Hepatocyte (in vitro differentiated cells): ENCODE data around the gene KCNH3. TPM values are rescaled to one million over a fixed set of nuclear protein-coding genes. Genes with fewer than 3 reads are reported as not detected.
A peak's percentile ranks its signal among the peaks of the same experiment; 100 is the strongest.

ENCODE experiments used
- DNase-seq: peaks from one replicate; pipeline ENCODE4 v3.0.0-alpha.2; 2016; ENCODE audit warnings: low spot score
- H2AFZ ChIP-seq: fragments of 200-600 bp; sonication (generic); 2 replicates; pipeline ENCODE4 v1.6.0; 2016; ENCODE audit warnings: antibody characterized with exemption, mild to moderate bottlenecking
- H3K27ac ChIP-seq: fragments of 200-600 bp; sonication (generic); 2 replicates; pipeline ENCODE4 v1.5.1; 2016; ENCODE audit warnings: mild to moderate bottlenecking
- H3K27me3 ChIP-seq: fragments of 200-600 bp; sonication (generic); 2 replicates; pipeline ENCODE4 v1.6.1; 2016
- H3K36me3 ChIP-seq: fragments of 200-600 bp; sonication (generic); replicated peaks from 2 replicates; pipeline ENCODE4 v1.5.1; 2016; ENCODE audit warnings: low read depth; ENCODE audit not compliant: insufficient read depth
- H3K4me1 ChIP-seq: fragments of 200-600 bp; sonication (generic); 2 replicates; pipeline ENCODE4 v1.5.1; 2016; ENCODE audit warnings: mild to moderate bottlenecking, moderate library complexity; ENCODE audit not compliant: insufficient read depth
- H3K4me2 ChIP-seq: fragments of 200-600 bp; sonication (generic); 2 replicates; pipeline ENCODE4 v1.6.0; 2016
- H3K4me3 ChIP-seq: fragments of 200-600 bp; sonication (generic); 2 replicates; pipeline ENCODE4 v1.5.1; 2016; ENCODE audit warnings: mild to moderate bottlenecking
- H3K79me2 ChIP-seq: fragments of 200-600 bp; sonication (generic); 2 replicates; pipeline ENCODE4 v1.6.0; 2017; ENCODE audit warnings: mild to moderate bottlenecking
- H3K9me2 ChIP-seq: fragments of 200-600 bp; sonication (generic); replicated peaks from 2 replicates; pipeline ENCODE4 v1.6.0; 2017; ENCODE audit warnings: mild to moderate bottlenecking; ENCODE audit not compliant: insufficient read depth
- H3K9me3 ChIP-seq: fragments of 200-600 bp; sonication (generic); 2 replicates; pipeline ENCODE4 v1.5.1; 2016; ENCODE audit warnings: low read depth, mild to moderate bottlenecking
- H4K20me1 ChIP-seq: fragments of 200-600 bp; sonication (generic); 2 replicates; pipeline ENCODE4 v1.6.0; 2016; ENCODE audit warnings: mild to moderate bottlenecking; ENCODE audit not compliant: insufficient read depth, poor library complexity, severe bottlenecking
- EZH2 ChIP-seq: fragments of 200-600 bp; sonication (generic); IDR thresholded peaks from 2 replicates; pipeline ENCODE4 v1.6.1; 2016; ENCODE audit warnings: antibody characterized with exemption, mild to moderate bottlenecking, borderline replicate concordance
- EZH2phosphoT487 ChIP-seq: fragments of 200-600 bp; sonication (generic); IDR thresholded peaks from one replicate; pipeline ENCODE4 v1.6.1; 2018; ENCODE audit warnings: antibody characterized with exemption, mild to moderate bottlenecking, low read depth, moderate library complexity; ENCODE audit not compliant: unreplicated experiment, severe bottlenecking
- WGBS: methylation state at CpG from one replicate; pipeline ENCODE4 v1.1.6; 2016; ENCODE audit warnings: low lambda C conversion rate; ENCODE audit errors: missing lambda C conversion rate; 5-methylcytosine and 5-hydroxymethylcytosine counted together
- polyA plus RNA-seq: library from polyadenylated mRNA; unstranded; fragments of >200 nt; fragmentation: Nextera tagmentation; extraction: Ambion mirVana; gene quantifications from 2 replicates; pipeline ENCODE4 v1.2.1, GENCODE V29; 2016
- total RNA-seq: library from RNA; depleted of rRNA; stranded (reverse); fragments of >200 nt; gene quantifications from 2 replicates; pipeline ENCODE4 v1.2.3, GENCODE V29; 2014
- TF ChIP-seq, protein P1 (sequence below): fragments of 200-600 bp; sonication (generic); IDR thresholded peaks from 2 replicates; pipeline ENCODE4 v1.5.1; 2016; ENCODE audit warnings: antibody characterized with exemption, mild to moderate bottlenecking; ENCODE audit not compliant: poor library complexity

KCNH3 gene
- total and polyA plus RNA-seq, 2 experiments from 2014 or later = 0.30 to 1.1 TPM

DNA sequence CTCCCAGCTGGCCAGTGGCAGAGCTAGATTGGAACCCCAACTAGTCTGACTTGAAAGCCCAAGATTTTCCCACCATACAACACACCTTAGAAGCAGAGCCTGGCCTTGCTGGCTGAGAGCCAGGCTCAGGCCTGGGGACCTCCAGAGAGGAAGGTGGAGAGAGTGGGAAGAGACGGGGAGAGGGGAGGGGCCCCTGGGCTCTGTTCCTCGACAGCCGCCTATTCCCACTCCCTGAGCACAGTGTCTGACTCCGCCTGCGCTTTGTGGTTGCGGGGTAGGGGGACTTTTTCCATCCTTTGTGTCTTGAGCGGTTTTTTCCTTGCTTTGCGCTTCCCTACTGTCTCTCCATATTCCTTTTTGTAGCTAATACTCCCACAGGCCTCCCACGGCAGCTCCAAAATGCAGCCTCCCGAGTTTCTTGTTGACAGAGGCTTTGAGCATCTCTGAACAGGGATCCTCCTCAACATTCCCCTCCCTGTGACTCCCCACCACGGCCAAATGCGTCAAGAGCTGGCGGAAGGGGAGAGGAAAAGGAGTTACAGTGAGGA is 4.0 kb upstream of the KCNH3 start:
- Histone ChIP-seq H3K27ac (no peak overlapping the region), H3K27me3 (peaks cover 40% of the 10 kb centered on the region), H3K9me2 (no peaks in the 10 kb centered on the region)

DNA sequence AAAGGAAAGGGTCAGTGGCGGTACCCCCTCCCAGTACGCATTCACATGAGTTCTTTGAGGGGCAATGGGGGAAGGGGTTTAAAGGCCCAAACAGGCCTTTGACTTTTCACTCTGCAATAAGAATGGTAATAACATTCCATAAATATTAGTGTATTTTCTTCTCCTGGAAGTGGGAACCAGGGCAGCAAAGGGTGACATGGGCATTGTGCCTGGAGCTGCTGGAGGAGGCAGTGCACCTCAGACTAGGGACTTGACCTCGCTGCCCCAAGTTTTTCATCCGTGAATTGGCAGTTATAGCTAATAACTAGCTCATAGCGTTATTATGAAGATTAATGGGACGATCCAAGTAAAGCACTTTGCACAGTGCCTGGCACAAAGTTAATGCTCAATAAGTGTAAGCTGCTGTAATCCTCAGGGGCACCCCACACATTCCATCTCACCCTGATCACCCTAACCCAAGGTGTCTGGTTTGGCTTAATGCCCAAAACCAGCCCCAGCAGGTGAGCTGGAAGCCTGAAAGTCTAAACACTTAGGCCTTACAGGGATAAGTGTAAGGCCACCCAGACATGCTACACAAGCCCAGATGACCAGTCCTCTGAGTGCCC is 2.8 kb upstream of the KCNH3 start:
- Histone ChIP-seq H3K9me3 (no peaks in the 10 kb centered on the region), H4K20me1 (no peaks in the 10 kb centered on the region), H3K36me3 (no peaks in the 10 kb centered on the region), H3K4me2 (no peak overlapping the region), H3K79me2 (no peaks in the 10 kb centered on the region), H2AFZ (no peak overlapping the region), H3K4me3 (no peak overlapping the region), H3K27me3 (peaks cover 51% of the 10 kb centered on the region), H3K27ac (no peak overlapping the region), H3K9me2 (no peaks in the 10 kb centered on the region), H3K4me1 (peaks cover 15% of the 10 kb centered on the region)
- TF ChIP-seq EZH2 = no peak
- TF ChIP-seq EZH2phosphoT487 = no peak
- TF ChIP-seq, protein P1, sequence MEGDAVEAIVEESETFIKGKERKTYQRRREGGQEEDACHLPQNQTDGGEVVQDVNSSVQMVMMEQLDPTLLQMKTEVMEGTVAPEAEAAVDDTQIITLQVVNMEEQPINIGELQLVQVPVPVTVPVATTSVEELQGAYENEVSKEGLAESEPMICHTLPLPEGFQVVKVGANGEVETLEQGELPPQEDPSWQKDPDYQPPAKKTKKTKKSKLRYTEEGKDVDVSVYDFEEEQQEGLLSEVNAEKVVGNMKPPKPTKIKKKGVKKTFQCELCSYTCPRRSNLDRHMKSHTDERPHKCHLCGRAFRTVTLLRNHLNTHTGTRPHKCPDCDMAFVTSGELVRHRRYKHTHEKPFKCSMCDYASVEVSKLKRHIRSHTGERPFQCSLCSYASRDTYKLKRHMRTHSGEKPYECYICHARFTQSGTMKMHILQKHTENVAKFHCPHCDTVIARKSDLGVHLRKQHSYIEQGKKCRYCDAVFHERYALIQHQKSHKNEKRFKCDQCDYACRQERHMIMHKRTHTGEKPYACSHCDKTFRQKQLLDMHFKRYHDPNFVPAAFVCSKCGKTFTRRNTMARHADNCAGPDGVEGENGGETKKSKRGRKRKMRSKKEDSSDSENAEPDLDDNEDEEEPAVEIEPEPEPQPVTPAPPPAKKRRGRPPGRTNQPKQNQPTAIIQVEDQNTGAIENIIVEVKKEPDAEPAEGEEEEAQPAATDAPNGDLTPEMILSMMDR = no peak
- 87% methylated on average over 6 of the region's 6 CpGs for WGBS
- no peak for DNase-seq

More for the DNA sequence above, 4.0 kb upstream of the KCNH3 start:
- DNase-seq = peak; percentile 5
- Histone ChIP-seq H3K4me1 (peaks cover 15% of the 10 kb centered on the region), H2AFZ (no peak overlapping the region), H3K4me2 (no peak overlapping the region), H4K20me1 (no peaks in the 10 kb centered on the region), H3K4me3 (no peak overlapping the region), H3K79me2 (no peaks in the 10 kb centered on the region), H3K9me3 (no peaks in the 10 kb centered on the region), H3K36me3 (no peaks in the 10 kb centered on the region)
- TF ChIP-seq, protein P1 = no peak
- no peak for TF ChIP-seq EZH2
- TF ChIP-seq EZH2phosphoT487 = no peak
- WGBS = 64% methylated on average over 13 of the region's 13 CpGs

DNA sequence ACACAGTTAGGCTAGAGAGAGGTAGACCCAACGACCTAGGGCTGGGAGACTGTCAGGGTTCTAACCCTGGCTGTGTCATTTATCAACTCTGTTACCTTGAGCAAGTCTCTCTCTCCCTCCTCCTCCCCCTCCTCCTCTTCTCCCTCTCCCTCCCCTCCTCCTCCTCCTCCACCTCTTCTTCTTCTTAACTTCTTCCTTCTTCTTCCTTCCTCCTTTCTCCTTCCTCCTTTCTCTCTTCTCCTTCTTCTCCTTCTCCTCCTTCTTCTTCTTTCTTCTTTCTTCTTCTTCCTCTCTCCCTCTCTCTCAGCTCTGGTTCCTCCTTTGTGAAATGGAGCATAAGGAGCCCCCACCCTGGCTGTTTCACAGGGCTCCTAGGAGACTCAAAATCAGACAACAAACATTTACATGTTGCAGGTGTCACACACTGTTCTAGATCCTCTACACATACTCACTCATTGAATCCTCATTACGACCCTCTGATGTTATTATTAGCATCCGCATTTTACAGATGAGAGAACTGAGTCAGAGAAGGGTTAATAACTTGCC is 2.2 kb upstream of the KCNH3 start:
- H3K4me2 ChIP-seq = no peak overlapping the region

More for the DNA sequence above, 2.2 kb upstream of the KCNH3 start:
- Histone ChIP-seq H2AFZ (no peak overlapping the region), H3K9me3 (no peaks in the 10 kb centered on the region), H3K4me1 (peaks cover 15% of the 10 kb centered on the region), H3K27me3 (peaks cover 51% of the 10 kb centered on the region), H3K27ac (no peak overlapping the region), H3K4me3 (no peak overlapping the region), H4K20me1 (no peaks in the 10 kb centered on the region), H3K79me2 (no peaks in the 10 kb centered on the region), H3K9me2 (no peaks in the 10 kb centered on the region), H3K36me3 (no peaks in the 10 kb centered on the region)
- no peak for DNase-seq
- WGBS = 63% methylated on average over 3 of the region's 3 CpGs
- TF ChIP-seq, protein P1 = no peak
- TF ChIP-seq EZH2phosphoT487 (no peak), EZH2 (no peak)
